IPS-15b (cell line): ENCODE results near the gene ADAMTS4.

ENCODE experiments used
- H3K27me3 ChIP-seq: one replicate; pipeline ENCODE4 v1.6.1; 2013; ENCODE audit warnings: low read length; ENCODE audit not compliant: control insufficient read depth, insufficient read depth
- H3K36me3 ChIP-seq: one replicate; pipeline ENCODE4 v1.6.1; 2013; ENCODE audit warnings: low read length; ENCODE audit not compliant: control insufficient read depth, insufficient read depth
- H3K4me1 ChIP-seq: one replicate; pipeline ENCODE4 v1.6.1; 2013; ENCODE audit warnings: mild to moderate bottlenecking, low read length; ENCODE audit not compliant: control insufficient read depth, insufficient read depth
- H3K4me3 ChIP-seq: one replicate; pipeline ENCODE4 v1.5.1; 2013; ENCODE audit warnings: low read depth, low read length
- H3K9ac ChIP-seq: one replicate; pipeline ENCODE4 v1.6.1; 2013; ENCODE audit warnings: low read depth, mild to moderate bottlenecking, low read length
- H3K9me3 ChIP-seq: one replicate; pipeline ENCODE4 v1.6.1; 2013; ENCODE audit warnings: mild to moderate bottlenecking, low read length; ENCODE audit not compliant: control insufficient read depth, insufficient read depth

The ADAMTS4 gene

GRCh38 chr1:161190962-161191521, 7.8 kb downstream of the ADAMTS4 start:
- H3K4me3 ChIP-seq, result no peak overlapping the region
- no peaks in the 10 kb centered on the region for H3K9me3 ChIP-seq
- H3K36me3 ChIP-seq, result peaks cover 9% of the 10 kb centered on the region
- peaks cover 3% of the 10 kb centered on the region for H3K4me1 ChIP-seq
- no peaks in the 10 kb centered on the region for H3K27me3 ChIP-seq
- H3K9ac ChIP-seq, result no peak overlapping the region

- Histone ChIP-seq H3K36me3 (peaks cover 2% of the 10 kb centered on the region), H3K4me1 (peaks cover 3% of the 10 kb centered on the region), H3K9ac (no peak overlapping the region), H3K9me3 (no peaks in the 10 kb centered on the region), H3K27me3 (no peaks in the 10 kb centered on the region), H3K4me3 (no peak overlapping the region)
Measured at GRCh38 chr1:161189036-161189435, 9.8 kb downstream of the ADAMTS4 start.

- Histone ChIP-seq H3K9ac (no peak overlapping the region), H3K4me3 (no peak overlapping the region), H3K27me3 (no peaks in the 10 kb centered on the region), H3K36me3 (peaks cover under 1% of the 10 kb centered on the region), H3K9me3 (no peaks in the 10 kb centered on the region), H3K4me1 (peaks cover 3% of the 10 kb centered on the region)
Measured at GRCh38 chr1:161188381-161188780, 10.5 kb downstream of the ADAMTS4 start.

GRCh38 chr1:161187311-161187710, 11.5 kb downstream of the ADAMTS4 start:
- no peaks in the 10 kb centered on the region for H3K27me3 ChIP-seq
- H3K36me3 ChIP-seq, result no peaks in the 10 kb centered on the region
- H3K9me3 ChIP-seq, result no peaks in the 10 kb centered on the region
- H3K9ac ChIP-seq, result no peak overlapping the region
- H3K4me3 ChIP-seq, result no peak overlapping the region
- H3K4me1 ChIP-seq, result no peaks in the 10 kb centered on the region

- H3K9me3 ChIP-seq, result no peaks in the 10 kb centered on the region
- no peak overlapping the region for H3K4me3 ChIP-seq
- no peak overlapping the region for H3K9ac ChIP-seq
- no peaks in the 10 kb centered on the region for H3K27me3 ChIP-seq
- no peaks in the 10 kb centered on the region for H3K4me1 ChIP-seq
- H3K36me3 ChIP-seq, result no peaks in the 10 kb centered on the region
Measured at GRCh38 chr1:161185732-161186311, 13.0 kb downstream of the ADAMTS4 start.

GRCh38 chr1:161185282-161185682, 13.6 kb downstream of the ADAMTS4 start:
- Histone ChIP-seq H3K27me3 (no peaks in the 10 kb centered on the region), H3K4me3 (no peak overlapping the region), H3K9me3 (no peaks in the 10 kb centered on the region), H3K36me3 (no peaks in the 10 kb centered on the region), H3K4me1 (no peaks in the 10 kb centered on the region), H3K9ac (no peak overlapping the region)

GRCh38 chr1:161182214-161182613, 16.6 kb downstream of the ADAMTS4 start:
- H3K4me1 ChIP-seq, result peaks cover 4% of the 10 kb centered on the region
- no peaks in the 10 kb centered on the region for H3K27me3 ChIP-seq
- H3K9me3 ChIP-seq, result no peaks in the 10 kb centered on the region
- H3K9ac ChIP-seq, result no peak overlapping the region
- no peak overlapping the region for H3K4me3 ChIP-seq
- no peaks in the 10 kb centered on the region for H3K36me3 ChIP-seq

- Histone ChIP-seq H3K4me1 (peaks cover 4% of the 10 kb centered on the region), H3K27me3 (no peaks in the 10 kb centered on the region), H3K9me3 (no peaks in the 10 kb centered on the region), H3K9ac (no peak overlapping the region), H3K36me3 (no peaks in the 10 kb centered on the region), H3K4me3 (no peak overlapping the region)
Measured at GRCh38 chr1:161180639-161181038, 18.2 kb downstream of the ADAMTS4 start.

GRCh38 chr1:161179698-161180097, 19.2 kb downstream of the ADAMTS4 start:
- H3K9me3 ChIP-seq, result no peaks in the 10 kb centered on the region
- no peaks in the 10 kb centered on the region for H3K27me3 ChIP-seq
- H3K4me1 ChIP-seq, result peaks cover 4% of the 10 kb centered on the region
- H3K9ac ChIP-seq, result no peak overlapping the region
- H3K4me3 ChIP-seq, result no peak overlapping the region
- H3K36me3 ChIP-seq, result no peaks in the 10 kb centered on the region

GRCh38 chr1:161177936-161178244, 21.0 kb downstream of the ADAMTS4 start:
- no peaks in the 10 kb centered on the region for H3K27me3 ChIP-seq
- H3K9me3 ChIP-seq, result no peaks in the 10 kb centered on the region
- peak overlapping the region; percentile 99 for H3K4me3 ChIP-seq
- H3K9ac ChIP-seq, result no peak overlapping the region
- peaks cover 9% of the 10 kb centered on the region for H3K36me3 ChIP-seq
- peaks cover 4% of the 10 kb centered on the region for H3K4me1 ChIP-seq

- Histone ChIP-seq H3K4me3 (peak within 1 kb of the TSS; percentile 99), H3K27me3 (no peaks in the 10 kb centered on the region), H3K36me3 (peaks cover 10% of the 10 kb centered on the region), H3K9ac (peak within 1 kb of the TSS; percentile 89), H3K9me3 (no peaks in the 10 kb centered on the region), H3K4me1 (peaks cover 4% of the 10 kb centered on the region)
Measured at GRCh38 chr1:161177112-161177935, 21.5 kb downstream of the ADAMTS4 start, which contains the start of gene B4GALT3. B4GALT3 (minus strand) TSS chr1:161177507; CDS start chr1:161176060, 1,447 bp downstream.
